NB4 (cell line): ENCODE data around the gene PLXNC1.
A peak's percentile ranks its signal among the peaks of the same experiment; 100 is the strongest.

Experiments
- DNase-seq: peaks from one replicate; pipeline ENCODE4 v3.0.0; 2010; ENCODE audit warnings: low read depth
- H3K4me3 ChIP-seq: one replicate; pipeline ENCODE4 v1.5.1; 2011; ENCODE audit warnings: mild to moderate bottlenecking, low read depth, low read length, moderate library complexity
- CTCF ChIP-seq: IDR thresholded peaks from one replicate; pipeline ENCODE4 v1.5.1; 2012; ENCODE audit warnings: low read depth, low read length
- MAX ChIP-seq: IDR thresholded peaks from 2 replicates; pipeline ENCODE4 v1.6.1; 2011; ENCODE audit warnings: low read depth, low read length
- MYC ChIP-seq: IDR thresholded peaks from 2 replicates; pipeline ENCODE4 v1.6.1; 2011; ENCODE audit warnings: low read depth, low read length
- POLR2A ChIP-seq: IDR thresholded peaks from 2 replicates; pipeline ENCODE4 v1.6.1; 2011; ENCODE audit warnings: mild to moderate bottlenecking; ENCODE audit not compliant: insufficient read length; ENCODE audit errors: extremely low read depth

The PLXNC1 gene

GRCh38 chr12:94169966-94170689, 21.8 kb downstream of the PLXNC1 start:
- TF ChIP-seq MYC (no peak), POLR2A (no peak), CTCF (no peak), MAX (no peak)
- no peak for DNase-seq

GRCh38 chr12:94170690-94171594, 22.6 kb downstream of the PLXNC1 start:
- DNase-seq = no peak
- TF ChIP-seq POLR2A (no peak), CTCF (no peak), MYC (no peak), MAX (no peak)
- no peak overlapping the region for H3K4me3 ChIP-seq

More at GRCh38 chr12:94169966-94170689, 21.8 kb downstream of the PLXNC1 start:
- H3K4me3 ChIP-seq = no peak overlapping the region

- H3K4me3 ChIP-seq = no peak overlapping the region
- no peak for DNase-seq
- no peak for TF ChIP-seq MYC
- no peak for TF ChIP-seq POLR2A
- TF ChIP-seq CTCF = no peak
- no peak for TF ChIP-seq MAX
These were observed 23.2 kb downstream of the PLXNC1 start for GRCh38 chr12:94171595-94171930.

GRCh38 chr12:94172031-94172430, 23.7 kb downstream of the PLXNC1 start:
- TF ChIP-seq MYC = peak; percentile 51
- TF ChIP-seq CTCF = no peak
- no peak for TF ChIP-seq POLR2A
- TF ChIP-seq MAX = peak; percentile 82
- peak; percentile 87 for DNase-seq

GRCh38 chr12:94172973-94173372, 24.6 kb downstream of the PLXNC1 start:
- no peak overlapping the region for H3K4me3 ChIP-seq
- TF ChIP-seq MYC = peak; percentile 40
- peak; percentile 86 for TF ChIP-seq MAX
- TF ChIP-seq POLR2A = no peak
- DNase-seq = peak; percentile 87

More at GRCh38 chr12:94172031-94172430, 23.7 kb downstream of the PLXNC1 start:
- no peak overlapping the region for H3K4me3 ChIP-seq
